ENCODE data around the gene HAND1. TPM values are rescaled to one million over a fixed set of nuclear protein-coding genes. Genes with fewer than 3 reads are reported as not detected.

The HAND1 gene
- polyA plus RNA-seq, 12 donors: 0.09 TPM; not detected in 11

Other genes with a start within 250 kb of the HAND1 start
- gene SAP30L, start 32.2 kb downstream of the HAND1 start, polyA plus RNA-seq (ENCODE audit: insufficient read length in 12 of 12): 10 to 100 TPM in 11 of 12 donors, not detected in 1; 23.5 to 46.3 (median 30.8) TPM

Data from muscle of arm (tissue), 12 donors.